Measurements from ENCODE around the gene RBM33.

- TF ChIP-seq ZNF645 (tag by site-specific recombination; IDR thresholded peaks at IDR 0.05) (no peak), ZBTB7A (tag by site-specific recombination; IDR thresholded peaks at IDR 0.05; ENCODE audit: low read depth) (no peak), ZNF366 (tag by site-specific recombination; conservative IDR thresholded peaks at IDR 0.05) (no peak), ZNF133 (tag by site-specific recombination; IDR thresholded peaks at IDR 0.05) (no peak), CTCF (tag by site-specific recombination; IDR thresholded peaks at IDR 0.05) (no peak)
Observed at GRCh38 chr7:155755026-155755425, 110.6 kb downstream of the RBM33 start.
